Stimulated activated CD4-positive, alpha-beta T cell treated with anti-CD3 and anti-CD28 coated beads, Interleukin-1b, Interleukin-23, amount 100 ng/mL, for 24 hours (primary cell): ENCODE data around the gene C1orf21.

Source experiments
- DNase-seq, 4 experiments: peaks; one replicate each; pipeline ENCODE4 v3.0.0-alpha.2; 2020; ENCODE audit warnings: low read depth in 4 of 4, low spot score in 1 of 4

Gene C1orf21

DNA sequence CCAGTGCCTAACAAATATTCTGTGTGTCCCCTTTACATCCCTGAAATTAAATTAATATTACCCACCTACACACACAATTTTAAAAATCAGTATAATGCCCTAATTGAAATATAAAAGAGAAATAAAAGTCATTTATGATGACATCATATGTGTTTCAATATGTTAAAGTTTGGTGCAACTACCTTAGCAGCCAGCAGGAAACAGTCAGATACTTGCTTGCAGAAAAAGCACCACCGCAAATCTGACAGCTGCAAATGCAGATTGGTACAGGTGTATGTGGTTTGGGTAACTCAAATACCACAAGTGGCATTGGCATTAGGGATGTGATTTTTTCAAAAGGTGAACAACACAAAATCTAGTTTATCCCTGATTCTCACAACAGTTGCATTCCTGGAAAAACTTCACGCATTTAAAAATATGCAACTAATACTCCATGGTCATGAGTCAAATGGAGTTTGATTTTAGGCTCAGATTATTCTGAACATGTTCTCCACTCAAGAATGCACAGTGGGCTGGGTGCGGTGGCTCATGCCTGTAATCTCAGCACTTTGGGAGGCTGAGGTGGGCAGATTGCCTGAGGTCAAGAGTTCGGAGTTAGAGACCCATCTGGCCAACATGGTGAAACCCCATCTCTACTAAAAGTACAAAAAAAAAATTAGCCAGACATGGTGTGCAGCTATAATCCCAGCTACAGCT is 261.5 kb downstream of the C1orf21 start:
- DNase-seq = no peak

DNA sequence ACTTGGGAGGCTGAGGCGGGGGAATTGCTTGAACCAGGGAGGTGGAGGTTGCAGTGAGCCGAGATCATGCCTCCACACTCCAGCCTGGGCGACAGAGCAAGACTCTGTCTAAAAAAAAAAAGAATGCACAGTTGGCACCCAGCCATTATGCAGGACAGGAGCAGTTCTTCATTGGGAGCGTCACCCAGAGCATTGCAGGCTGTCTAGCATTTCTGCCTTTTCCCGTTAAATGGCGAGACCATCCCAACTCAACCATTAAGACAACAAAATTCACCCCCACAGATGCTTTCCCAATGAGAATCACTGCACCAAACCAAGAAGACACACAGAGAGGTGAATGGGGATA is 262.0 kb downstream of the C1orf21 start:
- DNase-seq = no peak

- no peak for DNase-seq
Observed at GRCh38 chr1:184649451-184649888, 262.6 kb downstream of the C1orf21 start.

DNA sequence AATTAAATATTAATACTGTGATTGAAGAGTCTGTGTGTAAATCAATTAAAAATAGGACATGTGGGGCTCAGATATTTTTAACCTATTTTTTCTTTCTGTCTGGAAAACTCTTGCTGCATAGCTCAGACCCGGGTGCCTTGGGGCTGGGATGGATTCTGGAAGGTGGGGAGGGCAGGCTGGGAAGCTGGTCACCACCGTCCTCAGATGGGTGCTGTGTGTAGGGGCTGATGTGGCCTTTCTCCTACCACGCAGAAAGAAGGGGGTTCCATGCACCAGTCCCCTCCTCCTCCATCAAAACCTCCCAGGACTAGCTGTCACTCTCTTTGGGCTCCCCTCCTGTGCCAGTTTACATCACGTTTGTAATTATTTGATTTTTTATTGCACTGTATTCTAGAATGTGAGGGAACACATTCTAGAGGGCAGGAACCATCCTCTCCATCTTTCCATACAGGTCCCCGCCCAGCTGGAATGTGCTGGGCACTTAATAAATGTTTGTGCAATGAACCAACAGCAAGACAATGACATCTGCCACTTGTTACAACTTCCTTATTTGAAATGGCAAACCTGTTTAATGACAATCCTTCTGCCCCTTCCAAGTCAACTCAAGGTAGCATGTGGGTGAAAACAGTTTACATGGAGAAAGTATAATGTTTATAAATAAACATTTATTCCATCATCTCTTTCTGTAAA is 263.5 kb downstream of the C1orf21 start:
- no peak for DNase-seq

DNA sequence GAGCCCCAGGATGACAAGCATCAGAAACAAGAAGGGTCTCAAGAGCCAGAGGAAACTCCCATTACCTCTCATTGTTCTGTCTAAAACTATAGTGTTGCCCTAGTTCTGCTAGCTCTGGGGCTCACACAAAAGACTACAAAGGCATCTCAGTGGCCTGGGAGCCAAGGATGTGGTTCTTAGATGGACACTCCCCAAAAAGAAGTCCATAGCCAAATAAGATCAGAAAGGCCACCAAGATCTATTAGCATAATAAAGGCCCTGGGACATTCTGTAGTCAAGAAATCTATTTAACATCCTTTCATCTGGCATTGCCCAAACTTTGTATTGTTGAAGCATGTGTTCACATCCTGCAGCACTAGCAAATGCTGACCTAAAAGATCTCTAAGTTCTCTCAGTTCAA is 268.4 kb downstream of the C1orf21 start:
- no peak for DNase-seq

DNA sequence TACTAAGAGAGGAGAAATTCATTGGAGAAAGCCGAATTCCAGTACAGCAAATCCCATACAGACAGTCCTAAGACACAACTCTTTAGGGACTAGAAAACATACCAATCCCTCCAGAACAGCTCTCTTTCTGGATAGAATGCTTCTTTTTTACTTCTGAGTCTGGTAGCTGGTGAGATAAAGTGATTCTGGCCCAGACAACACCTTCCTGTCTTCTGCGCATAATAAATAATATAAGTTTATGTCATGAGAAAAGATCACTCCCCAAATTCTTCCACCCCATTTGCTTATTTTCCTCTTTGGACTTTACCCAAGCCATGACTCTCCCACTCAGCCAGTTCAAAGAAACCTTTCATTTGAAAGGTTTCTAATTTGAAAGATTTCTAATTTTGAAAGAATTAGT is 269.4 kb downstream of the C1orf21 start:
- no peak for DNase-seq

DNA sequence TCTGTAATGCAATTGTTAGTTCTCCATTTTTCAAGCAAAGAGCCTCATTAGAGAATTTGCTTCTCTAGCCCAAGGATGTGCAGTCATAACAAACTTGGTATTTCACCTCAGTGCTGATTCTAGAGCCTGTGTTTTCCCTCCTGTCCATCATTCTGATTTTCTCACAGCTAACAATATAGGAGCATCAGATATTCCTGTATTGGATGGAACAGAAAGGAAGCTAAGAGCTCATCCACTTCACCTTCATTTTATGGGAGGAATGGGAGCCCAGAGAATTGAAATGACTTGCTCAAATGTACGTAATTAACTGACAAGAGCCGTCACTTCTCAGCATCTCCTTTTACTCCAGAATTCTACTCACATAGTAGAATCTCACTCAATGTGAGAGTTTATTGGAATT is 271.2 kb downstream of the C1orf21 start:
- no peak for DNase-seq

DNA sequence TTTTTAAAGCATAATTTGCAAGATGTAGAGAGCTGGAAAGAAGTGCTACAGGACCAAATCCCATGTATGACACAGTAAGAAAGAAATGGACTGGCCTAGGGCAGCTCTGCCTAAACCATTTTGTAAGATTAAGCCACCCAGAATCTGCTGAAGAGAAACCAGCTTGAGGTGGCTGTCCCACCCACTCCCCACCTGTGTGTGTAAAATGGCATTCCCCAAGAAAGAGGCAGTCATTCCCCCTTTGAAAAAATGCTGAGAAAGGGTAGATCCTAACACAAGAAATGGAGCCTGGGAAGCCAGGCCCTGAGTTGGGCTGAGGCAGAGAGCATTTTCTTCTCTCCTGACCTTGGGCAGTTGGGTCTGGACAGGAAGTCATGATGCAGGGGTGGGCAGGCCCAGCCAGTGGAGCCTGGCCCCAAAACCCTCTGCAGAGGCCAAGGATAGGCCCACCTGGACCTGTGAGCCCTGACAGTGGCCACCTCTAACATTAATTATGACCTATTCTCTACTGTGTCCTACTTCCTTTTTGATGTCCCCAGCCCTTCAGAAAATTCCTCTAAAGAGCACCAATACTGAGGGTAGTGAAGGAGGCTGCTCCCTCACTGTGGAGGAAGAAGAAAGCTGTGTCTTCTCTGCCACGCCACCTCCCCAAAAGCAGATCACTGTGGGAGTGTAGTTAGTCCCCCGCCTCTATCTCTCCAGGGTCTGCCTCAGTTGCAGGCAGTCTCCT is 273.8 kb downstream of the C1orf21 start:
- no peak for DNase-seq

GRCh38 chr1:184661801-184662200 is 275.0 kb downstream of the C1orf21 start:
- DNase-seq = no peak

- DNase-seq = peak in 2 of 4 experiments; percentile 6 to 19
Observed at GRCh38 chr1:184664042-184664660, 277.3 kb downstream of the C1orf21 start.

- DNase-seq = no peak
Observed at GRCh38 chr1:184664661-184665060, 277.8 kb downstream of the C1orf21 start.

DNA sequence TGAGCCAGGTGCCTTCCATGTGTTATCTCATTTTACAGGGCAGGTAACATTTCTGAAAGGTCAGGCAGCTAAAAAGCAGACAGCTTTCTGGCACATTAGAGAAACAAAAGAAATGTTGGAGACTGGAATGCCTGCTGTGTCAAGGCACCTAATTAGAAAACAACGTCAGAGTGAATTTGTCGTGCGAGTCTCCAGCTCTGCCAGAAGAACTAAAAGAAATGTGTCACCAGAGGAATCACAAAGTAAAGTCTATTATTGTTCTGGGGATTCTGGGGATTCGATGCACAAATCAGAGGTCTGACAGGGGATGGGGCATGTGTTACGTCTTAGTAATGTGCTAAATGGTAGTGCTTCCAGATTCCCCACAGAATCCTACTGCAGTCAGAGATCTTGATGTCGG is 278.5 kb downstream of the C1orf21 start:
- DNase-seq = no peak

- DNase-seq = no peak
Observed at GRCh38 chr1:184669391-184669790, 282.6 kb downstream of the C1orf21 start.

DNA sequence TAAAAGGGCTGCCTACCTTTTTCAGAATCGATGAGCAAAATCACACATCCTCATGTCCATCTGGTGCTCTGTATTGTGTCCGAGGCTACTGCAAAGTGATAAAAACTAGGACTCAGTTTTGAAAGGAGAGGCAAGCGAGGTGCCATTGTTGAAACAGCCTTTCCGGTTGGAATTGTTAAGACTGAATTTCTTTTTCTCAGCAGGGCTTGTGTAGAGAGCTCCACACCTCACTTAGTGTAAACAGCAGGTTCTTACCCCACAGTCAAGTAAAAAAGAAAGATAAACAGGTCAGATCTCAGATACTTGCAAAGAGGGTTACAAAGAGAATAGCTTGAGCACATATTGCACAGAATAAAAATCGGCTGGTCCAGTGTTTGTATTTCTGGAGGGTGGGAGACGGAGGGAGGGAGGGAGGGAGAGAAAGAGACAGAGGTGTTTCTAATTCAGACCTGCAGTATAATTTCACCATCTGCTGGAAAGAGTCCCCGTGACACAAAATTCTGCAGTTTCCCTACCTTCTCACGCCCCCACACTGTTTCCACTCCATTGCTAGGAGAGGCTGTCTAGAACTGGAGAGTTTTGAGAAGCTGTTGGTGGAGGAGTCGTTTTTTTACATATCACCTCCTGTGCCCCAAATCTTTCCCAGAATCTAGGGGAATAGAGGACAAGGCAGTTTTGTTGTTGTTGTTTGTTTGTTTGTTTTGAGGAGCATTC is 285.3 kb downstream of the C1orf21 start:
- no peak for DNase-seq

DNA sequence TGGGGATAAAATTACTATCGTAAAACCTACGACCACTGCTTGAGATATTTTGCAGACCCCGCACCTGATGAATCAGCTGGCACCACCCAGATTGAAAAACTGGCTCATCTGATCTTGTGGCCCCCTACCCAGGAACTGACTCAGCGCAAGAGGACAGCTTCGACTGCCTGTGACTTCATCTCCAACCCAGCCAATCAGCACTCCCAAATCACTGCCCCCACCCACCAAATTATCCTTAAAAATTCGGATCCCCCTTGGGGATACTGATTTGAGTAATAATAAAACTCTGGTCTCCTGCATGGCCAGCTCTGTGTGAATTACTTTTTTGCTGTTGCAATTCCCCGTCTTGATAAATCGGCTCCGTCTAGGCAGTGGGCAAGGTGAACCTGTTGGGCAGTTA is 286.5 kb downstream of the C1orf21 start:
- no peak for DNase-seq

- DNase-seq = no peak
Observed at GRCh38 chr1:184677344-184677743, 290.5 kb downstream of the C1orf21 start.
